ENCODE results near the gene LLGL2.

LLGL2 gene

GRCh38 chr17:75502072-75502720 lies 23.3 kb upstream of the LLGL2 start:
- no peak for TF ChIP-seq CTCF (IDR thresholded peaks at IDR 0.05)

- TF ChIP-seq CTCF (IDR thresholded peaks at IDR 0.05): no peak
Observed at GRCh38 chr17:75502721-75503329, 22.7 kb upstream of the LLGL2 start.

GRCh38 chr17:75503337-75503950 lies 22.1 kb upstream of the LLGL2 start:
- no peak for TF ChIP-seq CTCF (IDR thresholded peaks at IDR 0.05)

GRCh38 chr17:75503976-75504346 lies 21.5 kb upstream of the LLGL2 start:
- no peak for TF ChIP-seq CTCF (IDR thresholded peaks at IDR 0.05)

- TF ChIP-seq CTCF (IDR thresholded peaks at IDR 0.05): peak; percentile 82
Observed at GRCh38 chr17:75504347-75505151, 20.9 kb upstream of the LLGL2 start.

GRCh38 chr17:75505152-75505409 lies 20.4 kb upstream of the LLGL2 start:
- no peak for TF ChIP-seq CTCF (IDR thresholded peaks at IDR 0.05)

- TF ChIP-seq CTCF (IDR thresholded peaks at IDR 0.05): no peak
Observed at GRCh38 chr17:75505640-75506039, 19.9 kb upstream of the LLGL2 start.
